K562 (cell line): Measurements from ENCODE around the gene SUMF2. TPM values are rescaled to one million over a fixed set of nuclear protein-coding genes. Genes with fewer than 3 reads are reported as not detected.

Source experiments
- CBX8 ChIP-seq: fragments of 200-600 bp; sonication (generic); IDR thresholded peaks from 2 replicates; pipeline ENCODE4 v1.6.1; 2012; ENCODE audit warnings: borderline replicate concordance, mixed run types, low read depth, mild to moderate bottlenecking, moderate library complexity, mixed read lengths, low read length, control low read depth, inconsistent platforms; ENCODE audit not compliant: poor library complexity, severe bottlenecking; ENCODE audit errors: extremely low read depth
- CTBP1 ChIP-seq: fragments of 450-650 bp; IDR thresholded peaks from 2 replicates; pipeline ENCODE4 v1.6.1; 2016; ENCODE audit warnings: borderline replicate concordance
- E2F6 ChIP-seq, 2 experiments: IDR thresholded peaks; 2 replicates each; pipeline ENCODE4 v1.6.1; 2011; ENCODE audit warnings: borderline replicate concordance in 1 of 2, control low read depth in 1 of 2, low read depth in 1 of 2, low read length in 1 of 2, mild to moderate bottlenecking in 1 of 2, mixed read lengths in 1 of 2, moderate library complexity in 1 of 2; ENCODE audit not compliant: insufficient read depth in 1 of 2, insufficient read length in 1 of 2, poor library complexity in 1 of 2, severe bottlenecking in 1 of 2; ENCODE audit errors: extremely low read depth in 1 of 2
- HIVEP1 ChIP-seq: fragments of 250-450 bp; sonication (Bioruptor Pico); IDR thresholded peaks from 2 replicates; pipeline ENCODE4 v1.4.0; 2020; ENCODE audit warnings: mild to moderate bottlenecking
- RBM22 ChIP-seq: fragments of 200-400 bp; formaldehyde crosslinking; IDR thresholded peaks from 2 replicates; pipeline ENCODE4 v1.6.1; 2018; ENCODE audit warnings: low read length, low read depth; ENCODE audit not compliant: poor library complexity, severe bottlenecking
- SPI1 ChIP-seq: IDR thresholded peaks from 2 replicates; pipeline ENCODE4 v1.6.1; 2011; ENCODE audit warnings: low read depth, low read length, control low read depth, borderline replicate concordance
- XRCC3 ChIP-seq: fragments of 450-650 bp; IDR thresholded peaks from 2 replicates; pipeline ENCODE4 v1.6.1; 2017; ENCODE audit warnings: mild to moderate bottlenecking, moderate library complexity
- XRCC5 ChIP-seq: fragments of 200-400 bp; formaldehyde crosslinking; IDR thresholded peaks from 2 replicates; pipeline ENCODE4 v1.6.1; 2017; ENCODE audit warnings: low read depth, mild to moderate bottlenecking, low read length
- ZBTB49 ChIP-seq: sonication (generic); formaldehyde crosslinking; IDR thresholded peaks from 2 replicates; pipeline ENCODE4 v1.8.0; 2022; ENCODE audit warnings: missing genetic modification reagents, mild to moderate bottlenecking, borderline replicate concordance
- ZFP36 ChIP-seq: fragments of 150-350 bp; IDR thresholded peaks from 2 replicates; pipeline ENCODE4 v1.6.1; 2018; ENCODE audit warnings: low read length, low read depth; ENCODE audit not compliant: partially characterized antibody
- ZNF3 ChIP-seq: fragments of 250-450 bp; sonication (Bioruptor Pico); IDR thresholded peaks from 2 replicates; pipeline ENCODE4 v1.5.0; 2021; ENCODE audit warnings: mild to moderate bottlenecking, moderate library complexity
- ZNF324 ChIP-seq: fragments of 250-450 bp; sonication (Bioruptor Pico); IDR thresholded peaks from 2 replicates; pipeline ENCODE4 v1.4.0; 2020; ENCODE audit warnings: mild to moderate bottlenecking
- polyA plus RNA-seq, 8 experiments: library from polyadenylated mRNA; depleted of rRNA in 4 of 8; stranded (reverse) in 5 of 8; unstranded in 3 of 8; fragments of >200 nt; fragmentation: Nextera tagmentation in 2 of 8; fragmentation: Illumina TruSeq in 1 of 8; extraction: Ambion mirVana in 2 of 8; extraction: Trizol in 1 of 8; gene quantifications; 2 replicates each; pipeline versions ENCODE4 v1.2.1 to v1.2.3, GENCODE V29; 2011 to 2014; ENCODE audit warnings: inconsistent platforms in 1 of 8, missing spikeins in 1 of 8
- total RNA-seq, 7 experiments: library from RNA; depleted of rRNA in 6 of 7; stranded (reverse); fragments of >200 nt in 6 of 7; fragmentation: Illumina TruSeq in 2 of 7; extraction: Trizol in 2 of 7; gene quantifications; 2 replicates each; pipeline versions ENCODE4 v1.2.1 to v1.2.3, GENCODE V29; 2011 to 2021; ENCODE audit warnings: low replicate concordance in 1 of 7
- TF ChIP-seq, protein P1 (sequence below): sonication (generic); formaldehyde crosslinking; IDR thresholded peaks from 2 replicates; pipeline ENCODE4 v1.8.0; 2022; ENCODE audit warnings: mild to moderate bottlenecking, low read depth, missing genetic modification reagents
- TF ChIP-seq, protein P2 (sequence below): fragments of 450-650 bp; formaldehyde crosslinking; IDR thresholded peaks from 2 replicates; pipeline ENCODE4 v1.4.0; 2022; ENCODE audit warnings: missing genetic modification characterization
- TF ChIP-seq, protein P3 (sequence below): sonication (generic); formaldehyde crosslinking; IDR thresholded peaks from 2 replicates; pipeline ENCODE4 v1.5.0; 2020; ENCODE audit warnings: missing genetic modification reagents

The SUMF2 gene
- total and polyA plus RNA-seq, 9 of the 15 experiments (the other 6 are each of a cell fraction or from before 2014, with no cell fraction given): 39.0 to 113 (median 67.7) TPM

- TF ChIP-seq ZBTB49 (CRISPR knock-in tag): no peak
- TF ChIP-seq XRCC5: no peak; the same call in 1 of the 2 replicates
- 0 out of 2 replicates have a peak, but pooled peaks have one; percentile 51 for TF ChIP-seq ZNF3
- no peak for TF ChIP-seq CBX8
- TF ChIP-seq, protein P1, sequence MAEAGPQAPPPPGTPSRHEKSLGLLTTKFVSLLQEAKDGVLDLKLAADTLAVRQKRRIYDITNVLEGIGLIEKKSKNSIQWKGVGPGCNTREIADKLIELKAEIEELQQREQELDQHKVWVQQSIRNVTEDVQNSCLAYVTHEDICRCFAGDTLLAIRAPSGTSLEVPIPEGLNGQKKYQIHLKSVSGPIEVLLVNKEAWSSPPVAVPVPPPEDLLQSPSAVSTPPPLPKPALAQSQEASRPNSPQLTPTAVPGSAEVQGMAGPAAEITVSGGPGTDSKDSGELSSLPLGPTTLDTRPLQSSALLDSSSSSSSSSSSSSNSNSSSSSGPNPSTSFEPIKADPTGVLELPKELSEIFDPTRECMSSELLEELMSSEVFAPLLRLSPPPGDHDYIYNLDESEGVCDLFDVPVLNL (CRISPR knock-in tag): peak; percentile 94
- TF ChIP-seq CTBP1: peak; percentile 68; the same call in 1 of the 2 replicates
- no peak for TF ChIP-seq XRCC3
- TF ChIP-seq SPI1: peak; percentile 47
- TF ChIP-seq, protein P2, sequence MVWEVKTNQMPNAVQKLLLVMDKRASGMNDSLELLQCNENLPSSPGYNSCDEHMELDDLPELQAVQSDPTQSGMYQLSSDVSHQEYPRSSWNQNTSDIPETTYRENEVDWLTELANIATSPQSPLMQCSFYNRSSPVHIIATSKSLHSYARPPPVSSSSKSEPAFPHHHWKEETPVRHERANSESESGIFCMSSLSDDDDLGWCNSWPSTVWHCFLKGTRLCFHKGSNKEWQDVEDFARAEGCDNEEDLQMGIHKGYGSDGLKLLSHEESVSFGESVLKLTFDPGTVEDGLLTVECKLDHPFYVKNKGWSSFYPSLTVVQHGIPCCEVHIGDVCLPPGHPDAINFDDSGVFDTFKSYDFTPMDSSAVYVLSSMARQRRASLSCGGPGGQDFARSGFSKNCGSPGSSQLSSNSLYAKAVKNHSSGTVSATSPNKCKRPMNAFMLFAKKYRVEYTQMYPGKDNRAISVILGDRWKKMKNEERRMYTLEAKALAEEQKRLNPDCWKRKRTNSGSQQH: no peak
- peak; percentile 53 for TF ChIP-seq RBM22
- TF ChIP-seq E2F6 (IDR thresholded peaks at IDR 0.05; ENCODE audit: borderline replicate concordance in 1 of 2, extremely low read depth in 1 of 2, insufficient read depth in 1 of 2, insufficient read length in 1 of 2, low read depth in 1 of 2, low read length in 1 of 2, poor library complexity in 1 of 2, severe bottlenecking in 1 of 2): peak; percentile 47 to 51
- TF ChIP-seq HIVEP1 (CRISPR knock-in tag): no peak
- no peak for TF ChIP-seq ZNF324 (CRISPR knock-in tag)
- TF ChIP-seq, protein P3, sequence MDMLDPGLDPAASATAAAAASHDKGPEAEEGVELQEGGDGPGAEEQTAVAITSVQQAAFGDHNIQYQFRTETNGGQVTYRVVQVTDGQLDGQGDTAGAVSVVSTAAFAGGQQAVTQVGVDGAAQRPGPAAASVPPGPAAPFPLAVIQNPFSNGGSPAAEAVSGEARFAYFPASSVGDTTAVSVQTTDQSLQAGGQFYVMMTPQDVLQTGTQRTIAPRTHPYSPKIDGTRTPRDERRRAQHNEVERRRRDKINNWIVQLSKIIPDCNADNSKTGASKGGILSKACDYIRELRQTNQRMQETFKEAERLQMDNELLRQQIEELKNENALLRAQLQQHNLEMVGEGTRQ (CRISPR knock-in tag): peak; percentile 62
- no peak for TF ChIP-seq ZFP36
Measured at GRCh38 chr7:56106108-56107073, 42.3 kb downstream of the SUMF2 start, which contains the start of gene CHCHD2 (continued).
